Caco-2 (cell line): Measurements from ENCODE around the gene ZNF554. TPM values are rescaled to one million over a fixed set of nuclear protein-coding genes. Genes with fewer than 3 reads are reported as not detected.

Experiments used
- BruUV-seq: library from RNA; stranded (reverse); fragments of 400-500 nt; replicated peaks from 2 replicates; lab custom pipeline; 2021; lab: Mats Ljungman, UMichigan
- CTCF ChIA-PET: fragments of 300-600 bp; sonication (Branson Sonifier 250); formaldehyde crosslinking; loops from one replicate; lab custom pipeline; 2022; ENCODE audit warnings: antibody characterized with exemption; lab: Charles Lee
- POLR2A ChIA-PET: fragments of 300-600 bp; sonication (Branson Sonifier 250); formaldehyde crosslinking; loops from one replicate; lab custom pipeline; 2022; ENCODE audit warnings: antibody characterized with exemption; lab: Charles Lee
- DNase-seq, 2 experiments: peaks; one replicate each; pipeline versions ENCODE4 v3.0.0 to v3.0.0-alpha.2; 2020 to 2022
- H3K27me3 ChIP-seq: replicated peaks from 2 replicates; pipeline ENCODE4 v1.6.0; 2011; ENCODE audit warnings: low read length; ENCODE audit not compliant: control insufficient read depth, insufficient read depth
- H3K36me3 ChIP-seq: 2 replicates; pipeline ENCODE4 v1.5.1; 2011; ENCODE audit warnings: low read length; ENCODE audit not compliant: control insufficient read depth, insufficient read depth
- H3K4me1 ChIP-seq: fragments of 250-450 bp; sonication (Bioruptor Pico); 2 replicates; pipeline ENCODE4 v1.5.1; 2020; ENCODE audit warnings: mild to moderate bottlenecking
- H3K4me3 ChIP-seq: 2 replicates; pipeline ENCODE4 v1.5.1; 2011; ENCODE audit warnings: low read depth, mild to moderate bottlenecking, control low read depth, low read length
- H3K9me3 ChIP-seq: fragments of 250-450 bp; sonication (Bioruptor Pico); 2 replicates; pipeline ENCODE4 v1.5.1; 2020; ENCODE audit warnings: mild to moderate bottlenecking, moderate library complexity
- H3K27ac Mint-ChIP-seq: one replicate; pipeline ENCODE4 v1.8.0; 2022; ENCODE audit warnings: mixed read lengths; ENCODE audit not compliant: unreplicated experiment
- H3K27me3 Mint-ChIP-seq: one replicate; pipeline ENCODE4 v1.8.0; 2022; ENCODE audit warnings: mixed read lengths; ENCODE audit not compliant: insufficient read depth, unreplicated experiment
- H3K36me3 Mint-ChIP-seq: one replicate; pipeline ENCODE4 v1.8.0; 2022; ENCODE audit warnings: mild to moderate bottlenecking, mixed read lengths; ENCODE audit not compliant: insufficient read depth, unreplicated experiment
- H3K4me1 Mint-ChIP-seq: one replicate; pipeline ENCODE4 v1.8.0; 2022; ENCODE audit warnings: low read depth, mixed read lengths; ENCODE audit not compliant: unreplicated experiment
- H3K4me3 Mint-ChIP-seq: one replicate; pipeline ENCODE4 v1.8.0; 2022; ENCODE audit warnings: mild to moderate bottlenecking, moderate library complexity, mixed read lengths; ENCODE audit not compliant: unreplicated experiment
- H3K9me3 Mint-ChIP-seq: one replicate; pipeline ENCODE4 v1.8.0; 2022; ENCODE audit warnings: mixed read lengths; ENCODE audit not compliant: unreplicated experiment
- intact Hi-C: fragments of 100-400 bp; cut with micrococcal nuclease; formaldehyde crosslinking; loops from one replicate; pipeline ENCODE4 v1.10.0; 2022; ENCODE audit not compliant: unreplicated experiment
- total RNA-seq: library from RNA; stranded (reverse); gene quantifications from 2 replicates; pipeline ENCODE4 v1.2.3, GENCODE V29; 2022
- TF ChIP-seq, protein P1 (sequence below), 2 experiments: fragments of 200-600 bp in 1 of 2; IDR thresholded peaks; 1 replicate in 1 of 2; 2 replicates in 1 of 2; pipeline versions ENCODE4 v1.5.1 to v1.8.0; 2011 to 2022; ENCODE audit warnings: antibody characterized with exemption in 1 of 2, control low read depth in 1 of 2, inconsistent platforms in 1 of 2, low read depth in 1 of 2, low read length in 1 of 2, mild to moderate bottlenecking in 1 of 2, moderate library complexity in 1 of 2; ENCODE audit not compliant: insufficient read depth in 1 of 2, severe bottlenecking in 1 of 2, unreplicated experiment in 1 of 2

Gene ZNF554
- total RNA-seq, 1 experiment from 2014 or later: 3.7 TPM

DNA sequence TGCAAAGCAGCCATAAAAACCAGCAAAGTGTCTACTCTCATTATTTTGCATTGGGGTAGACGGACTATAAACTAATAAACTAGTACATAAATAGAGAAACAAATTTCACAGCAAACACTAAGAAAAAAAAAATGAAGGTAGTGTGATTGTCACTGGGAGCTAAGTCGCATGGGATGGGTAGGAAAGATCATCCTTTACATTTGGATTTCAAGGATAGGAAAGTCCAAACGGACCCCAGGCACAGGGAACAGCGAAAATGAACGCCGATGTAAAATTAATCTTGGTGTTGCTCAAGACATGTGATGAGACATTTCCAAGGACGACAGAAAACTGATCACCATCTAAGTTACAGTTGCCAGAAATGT lies 35.9 kb upstream of the ZNF554 start:
- TF ChIP-seq, protein P1, sequence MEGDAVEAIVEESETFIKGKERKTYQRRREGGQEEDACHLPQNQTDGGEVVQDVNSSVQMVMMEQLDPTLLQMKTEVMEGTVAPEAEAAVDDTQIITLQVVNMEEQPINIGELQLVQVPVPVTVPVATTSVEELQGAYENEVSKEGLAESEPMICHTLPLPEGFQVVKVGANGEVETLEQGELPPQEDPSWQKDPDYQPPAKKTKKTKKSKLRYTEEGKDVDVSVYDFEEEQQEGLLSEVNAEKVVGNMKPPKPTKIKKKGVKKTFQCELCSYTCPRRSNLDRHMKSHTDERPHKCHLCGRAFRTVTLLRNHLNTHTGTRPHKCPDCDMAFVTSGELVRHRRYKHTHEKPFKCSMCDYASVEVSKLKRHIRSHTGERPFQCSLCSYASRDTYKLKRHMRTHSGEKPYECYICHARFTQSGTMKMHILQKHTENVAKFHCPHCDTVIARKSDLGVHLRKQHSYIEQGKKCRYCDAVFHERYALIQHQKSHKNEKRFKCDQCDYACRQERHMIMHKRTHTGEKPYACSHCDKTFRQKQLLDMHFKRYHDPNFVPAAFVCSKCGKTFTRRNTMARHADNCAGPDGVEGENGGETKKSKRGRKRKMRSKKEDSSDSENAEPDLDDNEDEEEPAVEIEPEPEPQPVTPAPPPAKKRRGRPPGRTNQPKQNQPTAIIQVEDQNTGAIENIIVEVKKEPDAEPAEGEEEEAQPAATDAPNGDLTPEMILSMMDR (IDR thresholded peaks at IDR 0.05; ENCODE audit: insufficient read depth in 1 of 2, low read depth in 1 of 2, low read length in 1 of 2, severe bottlenecking in 1 of 2, unreplicated experiment in 1 of 2): no peak
- Mint-ChIP-seq H3K27me3 (no peaks in the 10 kb centered on the region), H3K4me1 (peaks cover 6% of the 10 kb centered on the region), H3K4me3 (peak overlapping the region; percentile 75), H3K36me3 (peaks cover 46% of the 10 kb centered on the region), H3K27ac (peak overlapping the region; percentile 96), H3K9me3 (no peaks in the 10 kb centered on the region)
- no peaks in the 10 kb centered on the region for H3K36me3 ChIP-seq
- no TSS peak for BruUV-seq
- H3K27me3 ChIP-seq: no peaks in the 10 kb centered on the region
- no peak for DNase-seq
- intact Hi-C loops: loop anchor here (2.0 kb wide), 2 partner anchors 45 to 57 kb away; partner anchors contain the start of gene ZNF555
- H3K4me3 ChIP-seq: peak overlapping the region; percentile 25; the same call in 1 of the 2 replicates
- no peaks in the 10 kb centered on the region for H3K9me3 ChIP-seq
- H3K4me1 ChIP-seq: peaks cover 7% of the 10 kb centered on the region
- CTCF ChIA-PET: interaction anchor here (0.6 to 1.0 kb wide), 4 partner anchors 57 to 957 kb away, joined by 3 to 6 read pairs (median 4); partner anchors contain the start of gene ZNF555
- POLR2A ChIA-PET: interaction anchor here (0.5 to 1.5 kb wide), 5 partner anchors 16 to 878 kb away, joined by 3 to 11 read pairs (median 6); partner anchors contain the start of gene GADD45B

DNA sequence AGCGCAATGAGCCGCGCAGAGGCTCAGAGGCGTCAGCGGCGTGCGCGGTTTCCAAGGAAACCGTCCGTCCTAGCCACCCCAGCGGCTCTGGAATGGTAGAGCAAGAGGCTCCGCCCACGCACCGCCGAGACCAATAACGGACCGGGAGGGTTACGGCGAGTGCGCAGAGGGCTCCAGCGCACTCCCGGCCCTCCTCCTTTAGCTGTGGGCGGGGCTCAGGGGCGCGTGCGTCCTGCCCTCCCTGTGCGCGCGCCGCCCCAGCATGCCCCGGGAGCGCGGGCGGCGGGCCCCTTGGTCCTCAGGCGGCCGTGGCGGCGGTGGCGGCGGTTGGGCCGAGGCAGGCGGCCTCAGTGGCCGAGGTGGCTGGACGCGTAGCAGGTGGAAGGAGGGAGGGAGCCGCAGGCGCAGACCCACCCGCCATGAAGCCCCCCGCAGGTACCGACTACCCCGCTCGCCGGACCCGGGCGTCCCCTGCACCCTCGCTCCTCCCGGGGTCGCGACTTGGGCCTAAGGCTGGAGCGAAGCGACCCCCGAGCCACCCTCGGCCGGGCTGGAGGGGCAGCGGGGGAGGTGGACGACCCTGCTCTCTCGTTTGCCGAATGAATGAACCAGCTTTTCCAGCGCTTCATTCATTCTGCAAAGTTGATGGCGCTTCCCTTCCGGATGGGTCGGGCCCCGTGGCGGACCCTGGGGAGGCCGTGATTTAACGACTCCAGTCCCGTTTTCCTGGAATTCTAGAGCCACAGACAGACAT lies 34.2 kb upstream of the ZNF554 start, which contains the start of gene THOP1:
Gene THOP1, plus strand, starts transcription at position 260 of the 754 bp plus-strand sequence. Its CDS starts 160 bp downstream, at position 420.
- Mint-ChIP-seq H3K9me3 (no peaks in the 10 kb centered on the region), H3K27ac (peak within 1 kb of the TSS; percentile 76), H3K4me1 (peaks cover 6% of the 10 kb centered on the region), H3K4me3 (peak within 1 kb of the TSS; percentile 87), H3K27me3 (no peaks in the 10 kb centered on the region), H3K36me3 (peaks cover 45% of the 10 kb centered on the region)
- no peaks in the 10 kb centered on the region for H3K27me3 ChIP-seq
- H3K4me3 ChIP-seq: peak within 1 kb of the TSS; percentile 64
- ChIA-PET CTCF (interaction anchor here (0.6 to 1.2 kb wide), 3 partner anchors 26 to 102 kb away, joined by 3 to 4 read pairs (median 3); partner anchors contain the start of gene ZNF554), POLR2A (interaction anchor here (0.5 to 1.0 kb wide), 4 partner anchors 165 to 391 kb away, joined by 3 to 6 read pairs (median 3); partner anchors contain the start of gene GADD45B)
- peak; percentile 98 for DNase-seq
- no peaks in the 10 kb centered on the region for H3K9me3 ChIP-seq
- H3K36me3 ChIP-seq: no peaks in the 10 kb centered on the region
- H3K4me1 ChIP-seq: peaks cover 7% of the 10 kb centered on the region
- TF ChIP-seq, protein P1 (IDR thresholded peaks at IDR 0.05; ENCODE audit: insufficient read depth in 1 of 2, low read depth in 1 of 2, low read length in 1 of 2, severe bottlenecking in 1 of 2, unreplicated experiment in 1 of 2): no peak
- intact Hi-C loops: loop anchor here (2.0 kb wide), 1 partner anchor 47 kb away; no protein-coding TSS in a partner anchor
- BruUV-seq: TSS peak; percentile 61

DNA sequence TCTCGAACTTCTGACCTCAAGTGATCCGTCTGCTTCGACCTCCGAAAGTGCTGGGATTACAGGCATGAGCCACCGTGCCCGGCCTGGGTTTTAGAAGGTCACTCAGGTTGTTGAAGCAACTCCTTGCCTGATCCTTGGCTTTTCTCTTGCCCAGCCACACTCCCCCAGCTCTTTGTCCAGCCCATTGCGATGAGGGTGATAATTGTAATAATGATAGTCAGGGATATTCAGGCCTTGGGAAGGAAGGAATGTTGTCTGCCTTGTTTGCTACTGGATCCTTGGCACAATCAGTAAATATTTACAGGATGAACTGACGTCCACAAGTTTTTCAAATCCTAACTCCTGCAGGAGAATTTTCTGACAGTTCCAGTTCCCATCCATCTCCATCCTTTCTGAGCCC lies 32.6 kb upstream of the ZNF554 start:
- no peak for DNase-seq
- no peaks in the 10 kb centered on the region for H3K27me3 Mint-ChIP-seq
- POLR2A ChIA-PET: no interaction called here
- no TSS peak for BruUV-seq
- H3K4me1 Mint-ChIP-seq: peaks cover 6% of the 10 kb centered on the region
- Histone ChIP-seq H3K4me1 (peaks cover 3% of the 10 kb centered on the region), H3K36me3 (no peaks in the 10 kb centered on the region; the same call in 1 of the 2 replicates), H3K27me3 (no peaks in the 10 kb centered on the region), H3K4me3 (no peak overlapping the region), H3K9me3 (no peaks in the 10 kb centered on the region)
- H3K27ac Mint-ChIP-seq: no peak overlapping the region
- intact Hi-C loops: no loop called here
- peaks cover 57% of the 10 kb centered on the region for H3K36me3 Mint-ChIP-seq
- H3K4me3 Mint-ChIP-seq: peak overlapping the region; percentile 87
- TF ChIP-seq, protein P1 (IDR thresholded peaks at IDR 0.05; ENCODE audit: insufficient read depth in 1 of 2, low read depth in 1 of 2, low read length in 1 of 2, severe bottlenecking in 1 of 2, unreplicated experiment in 1 of 2): no peak
- H3K9me3 Mint-ChIP-seq: no peaks in the 10 kb centered on the region
- CTCF ChIA-PET: no interaction called here
